Suppressor macrophage treated with lipopolysaccharide for 1 hour (primary cell): ENCODE data around the gene ADRA2B.
"Not testable (repeated sequence)": the region's sequence is repeated elsewhere in the genome, so short reads cannot be mapped to it uniquely, and the experiment has no call there.

Experiments used
- DNase-seq, 3 donors: peaks; one replicate each; pipeline ENCODE4 v3.0.0-alpha.2; 2020 to 2022

Gene ADRA2B

GRCh38 chr2:96065381-96065930 is 50.9 kb downstream of the ADRA2B start:
- no peak for DNase-seq

- not testable (repeated sequence) for DNase-seq
Observed at GRCh38 chr2:96064760-96065159, 51.6 kb downstream of the ADRA2B start.

DNA sequence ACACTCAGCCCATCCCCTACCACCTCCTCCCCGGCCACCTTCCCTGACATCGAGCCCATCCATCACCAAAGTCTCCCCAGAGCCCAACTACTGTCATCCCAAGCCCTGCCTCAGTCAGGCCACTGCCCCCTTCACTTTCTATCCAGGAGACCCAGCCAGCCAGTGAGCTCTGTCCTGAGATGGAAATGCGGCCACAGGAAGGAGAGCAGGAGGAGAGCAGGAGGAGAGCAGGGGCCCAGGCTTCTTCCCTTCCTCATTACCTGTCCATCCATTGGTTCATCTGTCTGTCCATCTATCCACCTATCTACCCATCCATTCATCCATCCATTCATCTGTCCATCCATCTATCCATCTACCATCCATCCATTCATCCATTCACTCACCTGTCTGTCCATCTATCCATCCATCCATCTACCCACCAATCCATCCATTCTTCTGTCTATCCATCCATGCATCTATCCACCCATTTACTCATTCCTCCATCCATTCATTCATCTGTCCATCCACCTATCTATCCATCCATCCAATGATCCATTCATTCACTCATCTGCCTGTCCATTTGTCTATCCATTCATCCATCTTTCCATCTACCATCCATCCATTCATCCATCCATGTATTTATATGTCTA is 52.2 kb downstream of the ADRA2B start:
- not testable (repeated sequence) for DNase-seq

GRCh38 chr2:96063116-96063899 is 53.1 kb downstream of the ADRA2B start:
- DNase-seq = peak; percentile 27 to 57 (median 50)
